Smooth muscle cell (in vitro differentiated cells): ENCODE measurements around the gene RAB3GAP2. TPM values are rescaled to one million over a fixed set of nuclear protein-coding genes. Genes with fewer than 3 reads are reported as not detected.
"Not testable (repeated sequence)": the region's sequence is repeated elsewhere in the genome, so short reads cannot be mapped to it uniquely, and the experiment has no call there.

ENCODE experiments used
- DNase-seq: peaks from one replicate; lab custom pipeline; 2025; ENCODE audit not compliant: unreplicated experiment; lab: John Stamatoyannopoulos, UW
- H2AFZ ChIP-seq: fragments of 200-600 bp; sonication (generic); 2 replicates; pipeline ENCODE4 v1.6.0; 2016; ENCODE audit warnings: antibody characterized with exemption, low read depth, mild to moderate bottlenecking
- H3F3A ChIP-seq: fragments of 200-600 bp; sonication (generic); 2 replicates; pipeline ENCODE4 v1.6.0; 2017; ENCODE audit warnings: antibody characterized with exemption, low read depth
- H3K27ac ChIP-seq: fragments of 200-600 bp; sonication (generic); 2 replicates; pipeline ENCODE4 v1.5.1; 2016; ENCODE audit warnings: low read depth, mild to moderate bottlenecking
- H3K27me3 ChIP-seq: fragments of 200-600 bp; sonication (generic); 2 replicates; pipeline ENCODE4 v1.6.1; 2016; ENCODE audit warnings: low read depth, mild to moderate bottlenecking
- H3K36me3 ChIP-seq: fragments of 200-600 bp; sonication (generic); 2 replicates; pipeline ENCODE4 v1.5.1; 2016; ENCODE audit warnings: low read depth
- H3K4me1 ChIP-seq: fragments of 200-600 bp; sonication (generic); 2 replicates; pipeline ENCODE4 v1.5.1; 2016; ENCODE audit warnings: low read depth
- H3K4me2 ChIP-seq: fragments of 200-600 bp; sonication (generic); 2 replicates; pipeline ENCODE4 v1.6.0; 2016; ENCODE audit warnings: mild to moderate bottlenecking
- H3K4me3 ChIP-seq: fragments of 200-600 bp; sonication (generic); 2 replicates; pipeline ENCODE4 v1.5.1; 2016; ENCODE audit warnings: mild to moderate bottlenecking
- H3K79me2 ChIP-seq: fragments of 200-600 bp; sonication (generic); 2 replicates; pipeline ENCODE4 v1.6.0; 2016; ENCODE audit warnings: low read depth, mild to moderate bottlenecking
- H3K9ac ChIP-seq: fragments of 200-600 bp; sonication (generic); 2 replicates; pipeline ENCODE4 v1.6.0; 2016; ENCODE audit warnings: low read depth
- H3K9me3 ChIP-seq: fragments of 200-600 bp; sonication (generic); replicated peaks from 2 replicates; pipeline ENCODE4 v1.5.1; 2016; ENCODE audit warnings: low read depth
- H4K20me1 ChIP-seq: fragments of 200-600 bp; sonication (generic); 2 replicates; pipeline ENCODE4 v1.6.0; 2016; ENCODE audit warnings: low read depth
- whole genome bisulfite sequencing: methylation state at CpG from one replicate; pipeline ENCODE4 v1.1.7; 2016; ENCODE audit warnings: low lambda C conversion rate; 5-methylcytosine and 5-hydroxymethylcytosine counted together
- polyA plus RNA-seq: library from polyadenylated mRNA; unstranded; fragments of >200 nt; fragmentation: Nextera tagmentation; extraction: Ambion mirVana; gene quantifications from 2 replicates; pipeline ENCODE4 v1.2.1, GENCODE V29; 2016
- total RNA-seq: library from RNA; depleted of rRNA; stranded (reverse); fragments of >200 nt; gene quantifications from 2 replicates; pipeline ENCODE4 v1.2.3, GENCODE V29; 2014
- TF ChIP-seq, protein P1 (sequence below): fragments of 200-600 bp; sonication (generic); IDR thresholded peaks from 2 replicates; pipeline ENCODE4 v1.5.1; 2017; ENCODE audit warnings: borderline replicate concordance, mild to moderate bottlenecking, antibody characterized with exemption; ENCODE audit not compliant: insufficient read depth, poor library complexity, severe bottlenecking

Gene RAB3GAP2
- total and polyA plus RNA-seq, 2 experiments from 2014 or later = 12.9 to 33.0 TPM

DNA sequence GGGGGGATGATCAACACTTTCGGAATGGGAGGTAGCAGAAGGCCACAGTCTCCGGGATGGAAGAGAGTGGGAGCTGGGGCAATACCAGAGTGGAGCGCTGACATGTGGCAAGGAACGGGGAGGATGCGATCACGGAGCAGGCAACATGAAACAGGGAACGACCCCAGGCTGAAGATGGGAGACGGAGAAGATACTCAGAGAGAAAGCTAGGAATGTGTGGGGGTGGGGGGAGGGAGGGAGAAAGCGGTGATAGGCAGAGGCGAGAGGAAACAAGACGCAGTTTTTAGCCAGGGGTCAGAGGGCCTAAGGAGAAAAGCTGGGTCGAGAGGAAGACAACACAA, 577 bp downstream of the RAB3GAP2 start:
- no peak for DNase-seq
- Histone ChIP-seq H3K79me2 (peaks cover 53% of the 10 kb centered on the region), H3K27ac (peak overlapping the region; percentile 81), H3F3A (no peaks in the 10 kb centered on the region), H3K4me3 (peak overlapping the region; percentile 90), H3K9me3 (no peaks in the 10 kb centered on the region), H3K4me2 (peak overlapping the region; percentile 91), H3K27me3 (no peaks in the 10 kb centered on the region), H3K9ac (peak overlapping the region; percentile 97), H4K20me1 (peaks cover 44% of the 10 kb centered on the region), H3K36me3 (peaks cover 8% of the 10 kb centered on the region), H2AFZ (peak overlapping the region; percentile 98), H3K4me1 (peaks cover 27% of the 10 kb centered on the region)
- 3% methylated on average over 11 of the region's 12 CpGs for WGBS
- TF ChIP-seq, protein P1, sequence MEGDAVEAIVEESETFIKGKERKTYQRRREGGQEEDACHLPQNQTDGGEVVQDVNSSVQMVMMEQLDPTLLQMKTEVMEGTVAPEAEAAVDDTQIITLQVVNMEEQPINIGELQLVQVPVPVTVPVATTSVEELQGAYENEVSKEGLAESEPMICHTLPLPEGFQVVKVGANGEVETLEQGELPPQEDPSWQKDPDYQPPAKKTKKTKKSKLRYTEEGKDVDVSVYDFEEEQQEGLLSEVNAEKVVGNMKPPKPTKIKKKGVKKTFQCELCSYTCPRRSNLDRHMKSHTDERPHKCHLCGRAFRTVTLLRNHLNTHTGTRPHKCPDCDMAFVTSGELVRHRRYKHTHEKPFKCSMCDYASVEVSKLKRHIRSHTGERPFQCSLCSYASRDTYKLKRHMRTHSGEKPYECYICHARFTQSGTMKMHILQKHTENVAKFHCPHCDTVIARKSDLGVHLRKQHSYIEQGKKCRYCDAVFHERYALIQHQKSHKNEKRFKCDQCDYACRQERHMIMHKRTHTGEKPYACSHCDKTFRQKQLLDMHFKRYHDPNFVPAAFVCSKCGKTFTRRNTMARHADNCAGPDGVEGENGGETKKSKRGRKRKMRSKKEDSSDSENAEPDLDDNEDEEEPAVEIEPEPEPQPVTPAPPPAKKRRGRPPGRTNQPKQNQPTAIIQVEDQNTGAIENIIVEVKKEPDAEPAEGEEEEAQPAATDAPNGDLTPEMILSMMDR = no peak

DNA sequence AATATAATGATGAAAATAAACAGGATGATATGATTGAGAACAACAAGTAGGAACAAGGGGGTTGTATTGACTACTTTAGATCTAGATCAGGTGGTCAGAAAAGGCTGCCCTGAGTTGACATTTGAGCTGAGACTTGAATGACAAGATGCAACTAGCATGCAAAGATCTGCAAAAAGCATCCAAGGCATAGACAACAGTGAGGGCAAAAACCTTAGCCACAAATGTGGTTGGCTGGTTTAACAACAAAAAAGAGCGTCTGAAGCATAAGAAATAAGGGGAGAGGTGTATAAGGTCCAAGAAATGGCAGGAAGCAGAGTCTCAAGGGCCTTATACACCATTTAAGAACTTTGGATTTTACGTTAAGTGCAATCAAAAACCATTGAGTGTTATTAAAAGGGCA, 3.2 kb downstream of the RAB3GAP2 start:
- WGBS = 100% methylated on average over 2 of the region's 2 CpGs
- Histone ChIP-seq H3K27ac (no peak overlapping the region), H3K4me2 (no peak overlapping the region), H3K9ac (no peak overlapping the region), H3K9me3 (no peaks in the 10 kb centered on the region), H3K4me1 (peaks cover 27% of the 10 kb centered on the region), H2AFZ (no peak overlapping the region), H3K36me3 (peaks cover 20% of the 10 kb centered on the region), H3F3A (no peaks in the 10 kb centered on the region), H3K27me3 (no peaks in the 10 kb centered on the region), H3K79me2 (peaks cover 80% of the 10 kb centered on the region), H3K4me3 (no peak overlapping the region), H4K20me1 (peaks cover 61% of the 10 kb centered on the region)
- TF ChIP-seq, protein P1 = no peak
- DNase-seq = no peak

DNA sequence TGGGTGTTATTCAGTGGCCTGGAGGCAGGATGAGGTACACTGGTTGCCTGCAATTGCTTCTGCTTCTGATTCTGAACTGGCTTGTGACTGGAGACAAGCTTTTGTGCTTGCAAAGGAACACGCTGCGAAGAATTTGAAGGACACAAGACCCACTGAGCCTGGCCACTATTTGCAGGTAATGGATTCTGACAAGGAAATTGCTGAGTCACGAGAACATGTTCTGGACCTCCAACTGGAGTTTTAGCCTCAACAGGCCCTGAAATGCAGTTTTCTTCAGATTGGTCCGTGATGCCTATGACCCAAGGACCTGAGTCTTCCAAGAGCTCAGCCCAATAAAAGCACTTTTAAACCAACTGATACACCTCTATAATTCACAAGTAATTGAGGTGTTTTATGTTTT, 4.6 kb downstream of the RAB3GAP2 start:
- TF ChIP-seq, protein P1 = no peak
- no peak for DNase-seq
- Histone ChIP-seq H3K4me1 (peaks cover 17% of the 10 kb centered on the region), H3K27ac (no peak overlapping the region), H3K79me2 (peaks cover 93% of the 10 kb centered on the region), H2AFZ (no peak overlapping the region), H3K36me3 (peaks cover 28% of the 10 kb centered on the region), H3K27me3 (no peaks in the 10 kb centered on the region), H3K9ac (no peak overlapping the region), H3K4me2 (no peak overlapping the region), H3K9me3 (no peaks in the 10 kb centered on the region), H3F3A (no peaks in the 10 kb centered on the region), H4K20me1 (peaks cover 61% of the 10 kb centered on the region), H3K4me3 (no peak overlapping the region)
- WGBS = 97% methylated on average over 4 of the region's 4 CpGs

GRCh38 chr1:220260228-220260627, 12.0 kb downstream of the RAB3GAP2 start:
- not testable (repeated sequence) for H3K27ac ChIP-seq, H3K4me1 ChIP-seq, H3K27me3 ChIP-seq, H3K4me2 ChIP-seq, H2AFZ ChIP-seq, H3K9ac ChIP-seq, DNase-seq, H3K9me3 ChIP-seq, H3K4me3 ChIP-seq, H3F3A ChIP-seq
- peaks cover 90% of the 10 kb centered on the region for H3K79me2 ChIP-seq
- H3K36me3 ChIP-seq = peaks cover 16% of the 10 kb centered on the region
- WGBS = 100% methylated on average over 3 of the region's 3 CpGs
- H4K20me1 ChIP-seq = peaks cover 51% of the 10 kb centered on the region

- peaks cover 87% of the 10 kb centered on the region for H3K79me2 ChIP-seq
- H3F3A ChIP-seq, H3K4me1 ChIP-seq, H3K27me3 ChIP-seq, H3K27ac ChIP-seq, DNase-seq, H3K4me2 ChIP-seq, H3K4me3 ChIP-seq, H3K9ac ChIP-seq, H2AFZ ChIP-seq, H3K9me3 ChIP-seq: not testable (repeated sequence)
- peaks cover 54% of the 10 kb centered on the region for H4K20me1 ChIP-seq
- H3K36me3 ChIP-seq = peaks cover 15% of the 10 kb centered on the region
Measured at GRCh38 chr1:220259756-220260155, 12.5 kb downstream of the RAB3GAP2 start.

GRCh38 chr1:220256194-220256593, 16.1 kb downstream of the RAB3GAP2 start:
- H3K4me2 ChIP-seq, H3K4me3 ChIP-seq, DNase-seq, H3K27me3 ChIP-seq, H3K27ac ChIP-seq, H3K36me3 ChIP-seq, H3K4me1 ChIP-seq, H3F3A ChIP-seq, H3K9ac ChIP-seq, H3K9me3 ChIP-seq, H2AFZ ChIP-seq: not testable (repeated sequence)
- Histone ChIP-seq H3K79me2 (peaks cover 70% of the 10 kb centered on the region), H4K20me1 (peaks cover 64% of the 10 kb centered on the region)
- 87% methylated on average over 3 of the region's 3 CpGs for WGBS
